ENCODE data around the gene TAS2R43. TPM values are rescaled to one million over a fixed set of nuclear protein-coding genes. Genes with fewer than 3 reads are reported as not detected.
"Not testable (repeated sequence)": the region's sequence is repeated elsewhere in the genome, so short reads cannot be mapped to it uniquely, and the experiment has no call there.

Gene TAS2R43
- total and polyA plus RNA-seq, 5 donors from 2014 or later: 0.79 TPM; not detected in 4

GRCh38 chr12:11114130-11114529 lies 22.0 kb upstream of the TAS2R43 start:
- Mint-ChIP-seq H3K9me3 (peaks cover 4 to 48% (median 17%) of the 10 kb centered on the region in 7 donors), H3K4me1 (peaks cover 41 to 78% (median 49%) of the 10 kb centered on the region in 4 donors), H3K36me3 (peaks cover 70% of the 10 kb centered on the region)
- not testable (repeated sequence) for H3K27ac Mint-ChIP-seq; H3K36me3 ChIP-seq (ENCODE audit: control insufficient read depth, insufficient read depth, low read length); H3K27ac ChIP-seq (ENCODE audit: insufficient read depth, low read length, poor library complexity, severe bottlenecking); H3K4me3 Mint-ChIP-seq; H3K4me3 ChIP-seq (ENCODE audit: low read depth, low read length); H3K4me1 ChIP-seq (ENCODE audit: control insufficient read depth, insufficient read depth, low read length, poor library complexity, severe bottlenecking); H3K27me3 ChIP-seq (ENCODE audit: control insufficient read depth, insufficient read depth, low read length); ATAC-seq (ENCODE audit: low read depth in 2 of 2); H3K27me3 Mint-ChIP-seq; DNase-seq
- H3K9me3 ChIP-seq (ENCODE audit: control insufficient read depth in 2 of 2, low read length in 2 of 2): peaks cover 11 to 15% of the 10 kb centered on the region in 2 experiments

- not testable (repeated sequence) for DNase-seq; ATAC-seq (ENCODE audit: low read depth in 2 of 2); H3K4me3 ChIP-seq (ENCODE audit: low read depth, low read length); H3K27ac ChIP-seq (ENCODE audit: insufficient read depth, low read length, poor library complexity, severe bottlenecking); H3K4me1 ChIP-seq (ENCODE audit: control insufficient read depth, insufficient read depth, low read length, poor library complexity, severe bottlenecking); H3K27me3 Mint-ChIP-seq; H3K27me3 ChIP-seq (ENCODE audit: control insufficient read depth, insufficient read depth, low read length)
- Histone ChIP-seq H3K36me3 (ENCODE audit: control insufficient read depth, insufficient read depth, low read length) (peaks cover 14% of the 10 kb centered on the region), H3K9me3 (ENCODE audit: control insufficient read depth in 2 of 2, low read length in 2 of 2) (peaks cover 10 to 11% of the 10 kb centered on the region in 2 experiments)
- Mint-ChIP-seq H3K27ac (peak overlapping the region in 2 of 3 donors; percentile 15 to 24), H3K36me3 (peaks cover 66% of the 10 kb centered on the region), H3K4me3 (peak overlapping the region in 1 of 4 donors; percentile 1), H3K4me1 (peaks cover 40 to 77% (median 46%) of the 10 kb centered on the region in 4 donors), H3K9me3 (peaks cover 0 to 43% (median 17%) of the 10 kb centered on the region in 7 donors)
Observed at GRCh38 chr12:11111213-11111612, 19.1 kb upstream of the TAS2R43 start.

- no peak overlapping the region for H3K27ac ChIP-seq (ENCODE audit: insufficient read depth, low read length, poor library complexity, severe bottlenecking)
- H3K4me1 Mint-ChIP-seq: peaks cover 29 to 63% (median 36%) of the 10 kb centered on the region in 4 donors
- ATAC-seq (ENCODE audit: low read depth in 2 of 2) (no peak), DNase-seq (peak in 1 of 3 donors; percentile 21)
- no peaks in the 10 kb centered on the region for H3K27me3 Mint-ChIP-seq
- no peak overlapping the region for H3K4me3 ChIP-seq (ENCODE audit: low read depth, low read length)
- H3K4me3 Mint-ChIP-seq: peak overlapping the region in 2 of 4 donors; percentile 40 to 74
- H3K27ac Mint-ChIP-seq: peak overlapping the region; percentile 33 to 77 (median 71)
- peaks cover 60% of the 10 kb centered on the region for H3K36me3 Mint-ChIP-seq
- peaks cover 0 to 33% (median 19%) of the 10 kb centered on the region in 7 donors for H3K9me3 Mint-ChIP-seq
- peaks cover 6 to 8% of the 10 kb centered on the region in 2 experiments for H3K9me3 ChIP-seq (ENCODE audit: control insufficient read depth in 2 of 2, low read length in 2 of 2)
- H3K36me3 ChIP-seq (ENCODE audit: control insufficient read depth, insufficient read depth, low read length): peaks cover 11% of the 10 kb centered on the region
- H3K27me3 ChIP-seq (ENCODE audit: control insufficient read depth, insufficient read depth, low read length): no peaks in the 10 kb centered on the region
- H3K4me1 ChIP-seq (ENCODE audit: control insufficient read depth, insufficient read depth, low read length, poor library complexity, severe bottlenecking): peaks cover 9% of the 10 kb centered on the region
Observed at GRCh38 chr12:11108862-11109261, 16.7 kb upstream of the TAS2R43 start.

GRCh38 chr12:11107719-11108118 lies 15.6 kb upstream of the TAS2R43 start:
- Mint-ChIP-seq H3K4me1 (peaks cover 29 to 53% (median 33%) of the 10 kb centered on the region in 4 donors), H3K36me3 (peaks cover 57% of the 10 kb centered on the region), H3K27ac (peak overlapping the region in 2 of 3 donors; percentile 54 to 68), H3K27me3 (no peaks in the 10 kb centered on the region), H3K4me3 (no peak overlapping the region), H3K9me3 (peaks cover 0 to 33% (median 15%) of the 10 kb centered on the region in 7 donors)
- Histone ChIP-seq H3K27me3 (ENCODE audit: control insufficient read depth, insufficient read depth, low read length) (no peaks in the 10 kb centered on the region), H3K4me3 (ENCODE audit: low read depth, low read length) (no peak overlapping the region), H3K9me3 (ENCODE audit: control insufficient read depth in 2 of 2, low read length in 2 of 2) (peaks cover under 1 to 8% of the 10 kb centered on the region in 2 experiments), H3K27ac (ENCODE audit: insufficient read depth, low read length, poor library complexity, severe bottlenecking) (no peak overlapping the region), H3K36me3 (ENCODE audit: control insufficient read depth, insufficient read depth, low read length) (peaks cover 11% of the 10 kb centered on the region), H3K4me1 (ENCODE audit: control insufficient read depth, insufficient read depth, low read length, poor library complexity, severe bottlenecking) (peaks cover 9% of the 10 kb centered on the region)
- ATAC-seq (ENCODE audit: low read depth in 2 of 2) (no peak), DNase-seq (no peak)

GRCh38 chr12:11106288-11106687 lies 14.2 kb upstream of the TAS2R43 start:
- no peaks in the 10 kb centered on the region for H3K27me3 ChIP-seq (ENCODE audit: control insufficient read depth, insufficient read depth, low read length)
- DNase-seq (no peak), ATAC-seq (ENCODE audit: low read depth in 2 of 2) (no peak)
- Mint-ChIP-seq H3K27me3 (no peaks in the 10 kb centered on the region), H3K36me3 (peaks cover 48% of the 10 kb centered on the region), H3K9me3 (peaks cover 0 to 20% (median 16%) of the 10 kb centered on the region in 7 donors), H3K4me1 (peaks cover 29 to 48% (median 29%) of the 10 kb centered on the region in 4 donors), H3K4me3 (no peak overlapping the region), H3K27ac (no peak overlapping the region)
- peaks cover 9% of the 10 kb centered on the region for H3K4me1 ChIP-seq (ENCODE audit: control insufficient read depth, insufficient read depth, low read length, poor library complexity, severe bottlenecking)
- peaks cover 12% of the 10 kb centered on the region for H3K36me3 ChIP-seq (ENCODE audit: control insufficient read depth, insufficient read depth, low read length)
- no peak overlapping the region for H3K27ac ChIP-seq (ENCODE audit: insufficient read depth, low read length, poor library complexity, severe bottlenecking)
- H3K9me3 ChIP-seq (ENCODE audit: control insufficient read depth in 2 of 2, low read length in 2 of 2): peaks cover 0 to 1% of the 10 kb centered on the region in 2 experiments
- no peak overlapping the region for H3K4me3 ChIP-seq (ENCODE audit: low read depth, low read length)

GRCh38 chr12:11105546-11105945 lies 13.4 kb upstream of the TAS2R43 start:
- Histone ChIP-seq H3K27me3 (ENCODE audit: control insufficient read depth, insufficient read depth, low read length) (no peaks in the 10 kb centered on the region), H3K4me3 (ENCODE audit: low read depth, low read length) (no peak overlapping the region), H3K36me3 (ENCODE audit: control insufficient read depth, insufficient read depth, low read length) (peaks cover 15% of the 10 kb centered on the region), H3K9me3 (ENCODE audit: control insufficient read depth in 2 of 2, low read length in 2 of 2) (peaks cover 0 to 1% of the 10 kb centered on the region in 2 experiments), H3K27ac (ENCODE audit: insufficient read depth, low read length, poor library complexity, severe bottlenecking) (no peak overlapping the region), H3K4me1 (ENCODE audit: control insufficient read depth, insufficient read depth, low read length, poor library complexity, severe bottlenecking) (peaks cover 9% of the 10 kb centered on the region)
- peak overlapping the region in 1 of 3 donors; percentile 32 for H3K27ac Mint-ChIP-seq
- no peak for ATAC-seq (ENCODE audit: low read depth in 2 of 2)
- H3K36me3 Mint-ChIP-seq: peaks cover 42% of the 10 kb centered on the region
- H3K27me3 Mint-ChIP-seq: no peaks in the 10 kb centered on the region
- no peak overlapping the region for H3K4me3 Mint-ChIP-seq
- DNase-seq: no peak
- peaks cover 23 to 43% (median 25%) of the 10 kb centered on the region in 4 donors for H3K4me1 Mint-ChIP-seq
- H3K9me3 Mint-ChIP-seq: peaks cover 0 to 17% (median 10%) of the 10 kb centered on the region in 7 donors

- H3K4me3 Mint-ChIP-seq; DNase-seq; H3K36me3 Mint-ChIP-seq; H3K9me3 ChIP-seq (ENCODE audit: control insufficient read depth in 2 of 2, low read length in 2 of 2); H3K9me3 Mint-ChIP-seq; H3K4me1 ChIP-seq (ENCODE audit: control insufficient read depth, insufficient read depth, low read length, poor library complexity, severe bottlenecking); H3K27ac Mint-ChIP-seq; H3K4me3 ChIP-seq (ENCODE audit: low read depth, low read length); H3K27ac ChIP-seq (ENCODE audit: insufficient read depth, low read length, poor library complexity, severe bottlenecking); H3K36me3 ChIP-seq (ENCODE audit: control insufficient read depth, insufficient read depth, low read length); H3K27me3 Mint-ChIP-seq; H3K27me3 ChIP-seq (ENCODE audit: control insufficient read depth, insufficient read depth, low read length): not testable (repeated sequence)
- peaks cover 0 to 14% (median 6%) of the 10 kb centered on the region in 4 donors for H3K4me1 Mint-ChIP-seq
- peak in 1 of 2 donors; percentile 28 for ATAC-seq (ENCODE audit: low read depth in 2 of 2)
Observed at GRCh38 chr12:11094910-11095309, 2.8 kb upstream of the TAS2R43 start.

GRCh38 chr12:11089246-11089645 lies 2.9 kb downstream of the TAS2R43 start:
- Histone ChIP-seq H3K36me3 (ENCODE audit: control insufficient read depth, insufficient read depth, low read length) (no peaks in the 10 kb centered on the region), H3K27ac (ENCODE audit: insufficient read depth, low read length, poor library complexity, severe bottlenecking) (no peak overlapping the region), H3K27me3 (ENCODE audit: control insufficient read depth, insufficient read depth, low read length) (no peaks in the 10 kb centered on the region), H3K4me1 (ENCODE audit: control insufficient read depth, insufficient read depth, low read length, poor library complexity, severe bottlenecking) (no peaks in the 10 kb centered on the region), H3K9me3 (ENCODE audit: control insufficient read depth in 2 of 2, low read length in 2 of 2) (peaks cover 0 to under 1% of the 10 kb centered on the region in 2 experiments), H3K4me3 (ENCODE audit: low read depth, low read length) (no peak overlapping the region)
- Mint-ChIP-seq H3K4me1 (peaks cover 0 to 18% (median 0%) of the 10 kb centered on the region in 4 donors), H3K36me3 (no peaks in the 10 kb centered on the region), H3K9me3 (peaks cover 0 to 2% (median 0%) of the 10 kb centered on the region in 7 donors), H3K4me3 (no peak overlapping the region), H3K27ac (peak overlapping the region in 1 of 3 donors; percentile 26), H3K27me3 (no peaks in the 10 kb centered on the region)
- DNase-seq: no peak
- no peak for ATAC-seq (ENCODE audit: low read depth in 2 of 2)

Data from CD4-positive, CD25-positive, alpha-beta regulatory T cell (primary cell).